GM12878 (cell line): ENCODE measurements around the gene HAPLN2. TPM values are rescaled to one million over a fixed set of nuclear protein-coding genes. Genes with fewer than 3 reads are reported as not detected.

Source experiments
- ATAC-seq: fragments of 200-7000 bp; cut with Tn5 transposase; 3 replicates; pipeline ENCODE4 v1.9.1; 2020; ENCODE audit warnings: mild to moderate bottlenecking, moderate library complexity
- BruUV-seq: library from RNA; stranded (reverse); fragments of 400-500 nt; replicated peaks from 2 replicates; lab custom pipeline; 2021; lab: Mats Ljungman, UMichigan
- CTCF ChIA-PET: fragments of 300-600 bp; sonication (Branson Sonifier 250); formaldehyde crosslinking; extraction: SDS; loops from one replicate; lab custom pipeline; 2021; ENCODE audit warnings: inconsistent platforms; lab: Yijun Ruan, JAX
- POLR2A ChIA-PET: fragments of 350-600 bp; formaldehyde crosslinking; extraction: SDS; loops from one replicate; lab custom pipeline; 2021; ENCODE audit warnings: inconsistent platforms; lab: Charles Lee
- RAD21 ChIA-PET: fragments of 300-600 bp; sonication (Branson Sonifier 250); formaldehyde crosslinking; loops from one replicate; lab custom pipeline; 2023; ENCODE audit warnings: antibody characterized with exemption; ENCODE audit not compliant: unreplicated experiment; lab: Charles Lee
- SMC1A ChIA-PET: fragments of 300-600 bp; sonication (Branson Sonifier 250); formaldehyde crosslinking; loops from one replicate; lab custom pipeline; 2023; ENCODE audit not compliant: unreplicated experiment, uncharacterized antibody; lab: Charles Lee
- DNase-seq: peaks from one replicate; pipeline ENCODE4 v3.0.0-alpha.2; 2011; ENCODE audit warnings: low read depth, low spot score
- FAIRE-seq: peaks from 3 replicates; lab custom pipeline; 2011; peaks lifted over from hg19 to GRCh38; lab: Jason Lieb, UNC
- H2AFZ ChIP-seq: 2 replicates; pipeline ENCODE4 v1.6.0; 2011; ENCODE audit warnings: low read depth, low read length, control low read depth; ENCODE audit not compliant: control insufficient read depth
- H3K27ac ChIP-seq: 2 replicates; pipeline ENCODE4 v1.5.1; 2011; ENCODE audit warnings: control low read depth; ENCODE audit not compliant: control insufficient read depth, insufficient read depth
- H3K27me3 ChIP-seq, 2 experiments: replicated peaks in 1 of 2; 2 replicates each; pipeline versions ENCODE4 v1.6.0 to v1.6.1; 2011; ENCODE audit warnings: low read length in 1 of 2; ENCODE audit not compliant: control insufficient read depth in 2 of 2, insufficient read depth in 2 of 2
- H3K36me3 ChIP-seq, 2 experiments: 2 replicates each; pipeline ENCODE4 v1.5.1; 2011; ENCODE audit warnings: low read length in 1 of 2; ENCODE audit not compliant: control insufficient read depth in 2 of 2, insufficient read depth in 2 of 2
- H3K4me1 ChIP-seq: 2 replicates; pipeline ENCODE4 v1.6.1; 2011; ENCODE audit warnings: mild to moderate bottlenecking, low read length, moderate library complexity, mixed read lengths; ENCODE audit not compliant: control insufficient read depth, insufficient read depth
- H3K4me2 ChIP-seq: 2 replicates; pipeline ENCODE4 v1.6.0; 2011; ENCODE audit warnings: control low read depth; ENCODE audit not compliant: control insufficient read depth, insufficient read depth
- H3K4me3 ChIP-seq: fragments of 200-600 bp; sonication (generic); 2 replicates; pipeline ENCODE4 v1.5.1; 2016
- H3K79me2 ChIP-seq: 2 replicates; pipeline ENCODE4 v1.6.0; 2011; ENCODE audit warnings: low read length; ENCODE audit not compliant: control insufficient read depth, insufficient read depth
- H3K9ac ChIP-seq: 2 replicates; pipeline ENCODE4 v1.8.0; 2011; ENCODE audit warnings: low read length, control low read depth, mixed read lengths; ENCODE audit not compliant: control insufficient read depth, insufficient read depth
- H3K9me3 ChIP-seq: replicated peaks from 3 replicates; pipeline ENCODE4 v1.5.1; 2011; ENCODE audit warnings: mild to moderate bottlenecking, low read length; ENCODE audit not compliant: control insufficient read depth, insufficient read depth
- H4K20me1 ChIP-seq: 2 replicates; pipeline ENCODE4 v1.6.0; 2011; ENCODE audit not compliant: control insufficient read depth, insufficient read depth
- CUX1 ChIP-seq: IDR thresholded peaks from 2 replicates; pipeline ENCODE4 v1.6.1; 2012; ENCODE audit warnings: improper control_type of control experiment, low read depth, low read length; ENCODE audit not compliant: insufficient replicate concordance
- NR2C1 ChIP-seq: fragments of 450-650 bp; IDR thresholded peaks from 2 replicates; pipeline ENCODE4 v1.6.1; 2017; ENCODE audit warnings: antibody characterized with exemption, mild to moderate bottlenecking, moderate library complexity
- SIX5 ChIP-seq: IDR thresholded peaks from 2 replicates; pipeline ENCODE4 v1.6.1; 2011; ENCODE audit warnings: mild to moderate bottlenecking, low read depth, low read length, moderate library complexity; ENCODE audit not compliant: severe bottlenecking
- SMARCA5 ChIP-seq: fragments of 450-650 bp; IDR thresholded peaks from 2 replicates; pipeline ENCODE4 v1.6.1; 2017; ENCODE audit warnings: mild to moderate bottlenecking
- SPI1 ChIP-seq: IDR thresholded peaks from 2 replicates; pipeline ENCODE4 v1.6.1; 2011; ENCODE audit warnings: low read depth, mild to moderate bottlenecking, low read length, moderate library complexity, borderline replicate concordance; ENCODE audit not compliant: insufficient read depth
- ZBTB11 ChIP-seq: fragments of 450-650 bp; formaldehyde crosslinking; IDR thresholded peaks from 2 replicates; pipeline ENCODE4 v1.5.0; 2022; ENCODE audit warnings: mild to moderate bottlenecking, missing genetic modification characterization
- WGBS: methylation state at CpG from one replicate; pipeline ENCODE4 v1.1.6; 2016; ENCODE audit warnings: low lambda C conversion rate; ENCODE audit not compliant: insufficient replicate concordance, insufficient coverage; ENCODE audit errors: missing lambda C conversion rate; 5-methylcytosine and 5-hydroxymethylcytosine counted together
- in situ Hi-C: fragments of 300-500 bp; cut with MboI; formaldehyde crosslinking; loops from 9 replicates; pipeline ENCODE4 v1.14.3; 2018; ENCODE audit warnings: mixed read lengths
- intact Hi-C: fragments of 100-400 bp; cut with micrococcal nuclease; formaldehyde crosslinking; loops from one replicate; pipeline ENCODE4 v1.14.2; 2022; ENCODE audit not compliant: unreplicated experiment
- polyA plus RNA-seq, 11 experiments: library from polyadenylated mRNA; depleted of rRNA in 4 of 11; unstranded in 6 of 11; stranded (reverse) in 5 of 11; fragments of >200 nt; fragmentation: Nextera tagmentation in 4 of 11; fragmentation: Illumina TruSeq in 1 of 11; extraction: Ambion mirVana in 4 of 11; extraction: Trizol in 1 of 11; gene quantifications; 1 replicate in 1 of 11; 2 replicates in 10 of 11; pipeline versions ENCODE4 v1.2.1 to v1.2.3, GENCODE V29; 2011 to 2016; ENCODE audit warnings: inconsistent platforms in 2 of 11, missing spikeins in 2 of 11, low read depth in 1 of 11
- total RNA-seq, 4 experiments: library from RNA; depleted of rRNA in 3 of 4; stranded (reverse); fragments of >200 nt in 3 of 4; fragmentation: Illumina TruSeq in 1 of 4; extraction: Trizol in 1 of 4; gene quantifications; 2 replicates each; pipeline versions ENCODE4 v1.2.1 to v1.2.3, GENCODE V29; 2013 to 2021

The HAPLN2 gene
- total and polyA plus RNA-seq, 10 of the 15 experiments (the other 5 are each of a cell fraction or from before 2014, with no cell fraction given), result 0.15 to 0.24 TPM; not detected in 8

- no peak overlapping the region for H3K27ac ChIP-seq
- H3K4me1 ChIP-seq, result no peaks in the 10 kb centered on the region
- no peaks in the 10 kb centered on the region for H4K20me1 ChIP-seq
- ChIA-PET RAD21 (no interaction called here), POLR2A (no interaction called here), SMC1A (no interaction called here), CTCF (interaction anchor here (0.9 to 9.2 kb wide), 2 partner anchors 9 to 26 kb away, joined by 3 to 208 read pairs; no protein-coding TSS in a partner anchor)
- H3K27me3 ChIP-seq, result peaks cover 0 to 3% of the 10 kb centered on the region in 2 experiments; a peak in 2 of 4 replicates
- intact Hi-C loops, result no loop called here
- 26% methylated on average over 3 of the region's 3 CpGs for WGBS
- FAIRE-seq, result no peak
- no peaks in the 10 kb centered on the region for H3K36me3 ChIP-seq
- no peak overlapping the region for H3K4me2 ChIP-seq
- no peak overlapping the region for H3K9ac ChIP-seq
- in situ Hi-C loops, result no loop called here
- H3K4me3 ChIP-seq, result no peak overlapping the region
- BruUV-seq, result no TSS peak
- H2AFZ ChIP-seq, result no peak overlapping the region
- no peaks in the 10 kb centered on the region for H3K9me3 ChIP-seq
- no peak for DNase-seq
- ATAC-seq, result no peak
- TF ChIP-seq SMARCA5 (no peak), ZBTB11 (CRISPR knock-in tag) (no peak), NR2C1 (no peak), CUX1 (no peak), SIX5 (no peak), SPI1 (no peak)
- H3K79me2 ChIP-seq, result no peaks in the 10 kb centered on the region
Measured at GRCh38 chr1:156632355-156632754, 13.1 kb downstream of the HAPLN2 start.
